ENCODE results near the gene CLIC5.

The CLIC5 gene

DNA sequence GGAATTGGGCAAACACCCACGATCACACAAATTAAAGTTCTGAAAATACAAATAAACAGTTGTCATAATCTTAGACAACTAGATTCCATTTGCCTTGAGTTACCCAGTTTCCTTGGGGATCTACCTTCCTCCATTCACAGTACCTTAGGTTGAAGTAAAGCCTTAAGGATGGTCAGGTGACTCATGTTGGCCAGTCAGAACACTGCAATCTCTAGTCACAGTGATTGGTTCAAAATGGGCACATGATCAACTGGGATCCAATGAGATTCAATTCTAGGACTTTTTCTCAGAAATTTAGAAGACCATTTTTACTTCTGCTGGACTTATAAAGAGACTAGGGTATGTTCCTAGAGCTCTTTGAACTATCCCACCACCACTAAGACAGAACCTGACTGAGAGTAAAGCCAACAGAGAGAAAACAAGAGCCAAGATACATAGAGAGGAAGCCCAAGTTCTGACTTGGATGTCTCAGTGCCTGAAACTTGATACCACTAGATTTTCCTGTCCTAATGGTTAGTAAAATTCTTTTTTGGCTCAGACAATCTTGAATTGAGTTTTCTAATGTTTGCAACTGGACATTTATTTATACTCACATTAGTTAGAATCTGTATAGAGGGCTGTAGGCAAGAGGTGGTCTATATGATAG lies 8.6 kb upstream of the CLIC5 start:
- TF ChIP-seq, protein P1, sequence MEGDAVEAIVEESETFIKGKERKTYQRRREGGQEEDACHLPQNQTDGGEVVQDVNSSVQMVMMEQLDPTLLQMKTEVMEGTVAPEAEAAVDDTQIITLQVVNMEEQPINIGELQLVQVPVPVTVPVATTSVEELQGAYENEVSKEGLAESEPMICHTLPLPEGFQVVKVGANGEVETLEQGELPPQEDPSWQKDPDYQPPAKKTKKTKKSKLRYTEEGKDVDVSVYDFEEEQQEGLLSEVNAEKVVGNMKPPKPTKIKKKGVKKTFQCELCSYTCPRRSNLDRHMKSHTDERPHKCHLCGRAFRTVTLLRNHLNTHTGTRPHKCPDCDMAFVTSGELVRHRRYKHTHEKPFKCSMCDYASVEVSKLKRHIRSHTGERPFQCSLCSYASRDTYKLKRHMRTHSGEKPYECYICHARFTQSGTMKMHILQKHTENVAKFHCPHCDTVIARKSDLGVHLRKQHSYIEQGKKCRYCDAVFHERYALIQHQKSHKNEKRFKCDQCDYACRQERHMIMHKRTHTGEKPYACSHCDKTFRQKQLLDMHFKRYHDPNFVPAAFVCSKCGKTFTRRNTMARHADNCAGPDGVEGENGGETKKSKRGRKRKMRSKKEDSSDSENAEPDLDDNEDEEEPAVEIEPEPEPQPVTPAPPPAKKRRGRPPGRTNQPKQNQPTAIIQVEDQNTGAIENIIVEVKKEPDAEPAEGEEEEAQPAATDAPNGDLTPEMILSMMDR (IDR thresholded peaks at IDR 0.05) = no peak
- H3K9me3 ChIP-seq = no peaks in the 10 kb centered on the region
- peaks cover 0 to 10% (median 3%) of the 10 kb centered on the region in 4 donors for H3K4me1 ChIP-seq
- no peak overlapping the region for H3K27ac ChIP-seq
- no peak overlapping the region for H3K4me3 ChIP-seq
- no peaks in the 10 kb centered on the region for H3K36me3 ChIP-seq
- intact Hi-C loops (cut with DNase I; ENCODE audit: low total_unique reads) = no loop called here
- no peaks in the 10 kb centered on the region for H3K27me3 ChIP-seq
- no peak for DNase-seq

DNA sequence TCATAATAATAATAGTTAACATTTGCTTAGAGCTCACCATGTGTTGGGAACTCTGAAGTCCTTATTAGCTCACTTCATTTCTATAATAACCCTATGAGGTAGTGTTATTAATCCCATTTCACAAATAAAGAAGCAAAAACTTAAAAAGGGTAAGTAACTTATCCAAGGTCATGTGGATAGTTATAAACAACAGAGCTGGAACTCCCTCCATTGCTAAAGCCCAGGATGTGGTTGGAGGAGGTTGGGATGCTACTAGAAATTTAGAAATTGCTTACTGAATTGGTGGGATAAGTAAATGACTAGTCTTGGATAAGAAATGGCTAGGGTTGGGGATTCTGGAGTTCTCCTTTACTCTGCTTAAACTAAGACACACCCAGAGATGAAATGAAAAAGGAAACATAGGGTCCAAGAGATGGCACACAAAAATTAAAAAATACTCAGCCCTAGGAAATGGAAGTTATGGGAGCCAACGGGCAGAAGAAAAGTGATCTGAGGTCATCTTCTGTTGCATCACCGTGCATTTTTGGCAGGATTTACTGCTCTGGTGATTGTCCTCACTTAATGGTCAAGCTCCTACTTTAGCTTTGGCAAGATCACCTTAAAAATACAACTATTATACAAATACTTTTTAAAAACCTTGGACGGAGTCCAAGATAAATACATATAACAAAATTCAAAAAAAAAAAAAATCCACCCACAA lies 7.7 kb upstream of the CLIC5 start:
- TF ChIP-seq, protein P1 (IDR thresholded peaks at IDR 0.05) = no peak
- Histone ChIP-seq H3K27me3 (no peaks in the 10 kb centered on the region), H3K4me1 (peaks cover 0 to 10% (median 3%) of the 10 kb centered on the region in 4 donors), H3K36me3 (no peaks in the 10 kb centered on the region), H3K9me3 (no peaks in the 10 kb centered on the region), H3K27ac (no peak overlapping the region), H3K4me3 (no peak overlapping the region)
- intact Hi-C loops (cut with DNase I; ENCODE audit: low total_unique reads) = no loop called here
- peak in 1 of 2 donors; percentile 55 for DNase-seq

DNA sequence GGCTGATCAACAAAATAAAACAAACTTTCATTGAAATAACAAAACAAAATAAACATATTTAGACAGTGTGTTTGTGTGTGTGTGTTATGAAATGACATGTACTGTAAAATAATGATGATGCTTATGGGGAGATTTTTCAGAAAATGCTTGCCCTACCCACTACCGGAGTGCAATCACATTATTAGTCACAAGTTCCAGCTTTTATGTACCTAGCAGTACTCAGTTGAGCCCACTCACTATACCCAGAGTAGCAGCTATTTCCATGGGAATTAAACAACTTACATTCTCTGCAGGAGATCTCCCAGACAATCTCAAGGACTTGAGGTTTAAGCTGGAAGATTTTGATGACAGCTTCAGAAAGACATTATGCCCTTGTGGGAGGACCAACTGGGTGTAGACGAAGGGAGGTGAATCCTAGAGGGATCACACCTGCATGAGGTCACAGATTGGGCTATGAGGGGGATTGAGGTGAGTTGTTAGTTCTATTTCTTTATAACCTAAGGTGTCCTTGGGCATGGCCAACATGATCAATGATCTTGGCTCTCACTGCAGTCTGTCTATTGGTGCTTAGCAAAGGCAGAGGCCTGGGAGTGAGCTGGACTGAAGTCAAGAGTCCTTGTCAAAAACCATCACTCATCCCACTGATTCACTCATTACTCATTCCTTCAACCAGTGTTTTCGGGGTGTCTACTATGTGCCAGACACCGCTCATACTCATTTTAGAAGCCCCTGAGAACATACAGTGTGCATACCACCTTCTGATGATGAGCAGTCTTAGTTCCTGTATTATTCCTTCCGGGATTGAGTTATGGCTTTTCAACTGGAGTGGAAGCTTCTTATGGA lies 6.7 kb upstream of the CLIC5 start:
- Histone ChIP-seq H3K4me1 (peaks cover 0 to 10% (median 3%) of the 10 kb centered on the region in 4 donors), H3K4me3 (no peak overlapping the region), H3K9me3 (no peaks in the 10 kb centered on the region), H3K27ac (no peak overlapping the region), H3K27me3 (peaks cover 0 to 7% of the 10 kb centered on the region in 2 donors), H3K36me3 (no peaks in the 10 kb centered on the region)
- intact Hi-C loops (cut with DNase I; ENCODE audit: low total_unique reads) = no loop called here
- no peak for DNase-seq
- TF ChIP-seq, protein P1 (IDR thresholded peaks at IDR 0.05) = no peak

DNA sequence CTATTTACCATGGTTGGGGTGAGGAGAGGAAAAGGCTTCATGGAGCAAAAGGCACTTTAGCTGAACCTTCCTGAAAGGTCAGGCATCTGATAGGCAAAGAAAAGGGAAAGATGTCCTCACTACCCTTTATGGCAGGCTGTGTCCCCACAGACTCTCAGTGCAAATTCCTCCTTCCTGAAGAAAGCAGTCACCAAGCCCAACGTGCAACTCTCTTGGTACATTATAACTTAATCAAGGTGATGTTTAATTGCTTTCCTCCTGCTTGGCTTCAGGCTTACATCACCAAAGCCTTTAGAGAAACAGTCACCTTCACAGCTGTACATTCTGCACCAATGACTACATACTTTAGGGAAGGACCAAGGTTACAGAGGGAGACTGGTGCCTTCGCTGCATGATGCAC lies 2.1 kb upstream of the CLIC5 start:
- Histone ChIP-seq H3K4me3 (no peak overlapping the region), H3K36me3 (no peaks in the 10 kb centered on the region), H3K27me3 (peaks cover 0 to 40% of the 10 kb centered on the region in 2 donors), H3K27ac (no peak overlapping the region), H3K9me3 (no peaks in the 10 kb centered on the region), H3K4me1 (peaks cover 0 to 23% (median 15%) of the 10 kb centered on the region in 4 donors)
- intact Hi-C loops (cut with DNase I; ENCODE audit: low total_unique reads) = no loop called here
- DNase-seq = no peak
- TF ChIP-seq, protein P1 (IDR thresholded peaks at IDR 0.05) = no peak

DNA sequence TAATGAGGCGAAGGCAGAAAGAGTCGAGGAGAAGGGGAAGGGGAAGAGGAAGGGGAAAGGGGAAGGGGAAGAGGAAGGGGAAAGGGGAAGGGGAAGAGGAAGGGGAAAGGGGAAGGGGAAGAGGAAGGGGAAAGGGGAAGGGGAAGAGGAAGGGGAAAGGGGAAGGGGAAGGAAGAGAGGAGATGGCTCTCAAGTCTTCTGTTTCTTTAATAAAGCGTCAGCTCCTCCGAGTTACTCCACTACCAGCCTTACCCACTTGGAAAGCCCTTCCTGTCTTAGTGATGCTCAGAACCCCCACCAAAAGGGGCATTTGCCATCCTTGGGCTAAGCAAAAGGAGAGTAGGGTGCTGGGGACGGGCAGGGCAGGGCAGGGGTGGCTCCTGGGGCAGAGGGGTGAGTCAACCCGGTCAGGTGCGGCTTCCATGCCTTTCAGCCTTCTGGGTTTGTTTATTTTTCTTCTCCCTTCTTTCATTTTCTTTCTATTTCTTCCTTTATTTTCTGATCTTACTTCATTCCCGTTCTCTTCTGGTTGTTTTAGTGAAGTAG lies 476 bp upstream of the CLIC5 start:
- no peak overlapping the region for H3K27ac ChIP-seq

More for the DNA sequence above, 476 bp upstream of the CLIC5 start:
- peak overlapping the region; percentile 45 for H3K4me3 ChIP-seq
- intact Hi-C loops (cut with DNase I; ENCODE audit: low total_unique reads) = no loop called here
- peaks cover 0 to 40% of the 10 kb centered on the region in 2 donors for H3K27me3 ChIP-seq
- no peak for DNase-seq
- peaks cover 0 to 23% (median 15%) of the 10 kb centered on the region in 4 donors for H3K4me1 ChIP-seq
- no peaks in the 10 kb centered on the region for H3K36me3 ChIP-seq
- no peaks in the 10 kb centered on the region for H3K9me3 ChIP-seq
- TF ChIP-seq, protein P1 (IDR thresholded peaks at IDR 0.05) = no peak

Measured in tibial artery (tissue), 4 donors.